SK-N-SH treated with all-trans-retinoic acid at 6 μM for 48 hours (cell line): ENCODE data around the gene SDF4.

Source experiments
- ARNTL ChIP-seq: fragments of 450-650 bp; formaldehyde crosslinking; IDR thresholded peaks from 2 replicates; pipeline ENCODE4 v1.5.0; 2020; ENCODE audit warnings: low read depth, mild to moderate bottlenecking, moderate library complexity, borderline replicate concordance
- PATZ1 ChIP-seq: fragments of 250-450 bp; sonication (Bioruptor Pico); IDR thresholded peaks from 2 replicates; pipeline ENCODE4 v1.8.0; 2020; ENCODE audit warnings: mild to moderate bottlenecking, moderate library complexity, borderline replicate concordance
- POU6F1 ChIP-seq: fragments of 250-450 bp; sonication (Bioruptor Pico); IDR thresholded peaks from 2 replicates; pipeline ENCODE4 v1.8.0; 2021; ENCODE audit warnings: low read depth, mild to moderate bottlenecking, moderate library complexity, borderline replicate concordance
- TOX ChIP-seq: fragments of 250-450 bp; sonication (Bioruptor Pico); IDR thresholded peaks from 2 replicates; pipeline ENCODE4 v1.8.0; 2021; ENCODE audit warnings: mild to moderate bottlenecking, moderate library complexity, borderline replicate concordance
- TSHZ2 ChIP-seq: fragments of 250-450 bp; sonication (Bioruptor Pico); IDR thresholded peaks from 2 replicates; pipeline ENCODE4 v1.5.0; 2020; ENCODE audit warnings: mild to moderate bottlenecking, moderate library complexity
- ZC3H10 ChIP-seq: fragments of 250-450 bp; sonication (Bioruptor Pico); IDR thresholded peaks from 2 replicates; pipeline ENCODE4 v1.5.1; 2021; ENCODE audit warnings: mild to moderate bottlenecking, moderate library complexity
- ZFP3 ChIP-seq: fragments of 250-450 bp; sonication (Bioruptor Pico); IDR thresholded peaks from 2 replicates; pipeline ENCODE4 v1.5.0; 2020; ENCODE audit warnings: mild to moderate bottlenecking, moderate library complexity
- ZFP30 ChIP-seq: fragments of 450-650 bp; formaldehyde crosslinking; IDR thresholded peaks from 2 replicates; pipeline ENCODE4 v1.5.0; 2022; ENCODE audit warnings: mild to moderate bottlenecking, moderate library complexity
- ZNF565 ChIP-seq: fragments of 450-650 bp; formaldehyde crosslinking; conservative IDR thresholded peaks from 2 replicates; pipeline ENCODE4 v1.5.0; 2020; ENCODE audit warnings: low read depth, mild to moderate bottlenecking, moderate library complexity
- ZNF70 ChIP-seq: fragments of 450-650 bp; formaldehyde crosslinking; IDR thresholded peaks from 2 replicates; pipeline ENCODE4 v1.5.0; 2020; ENCODE audit warnings: mild to moderate bottlenecking, moderate library complexity
- ZNF8 ChIP-seq: fragments of 450-650 bp; formaldehyde crosslinking; IDR thresholded peaks from 2 replicates; pipeline ENCODE4 v1.5.0; 2020; ENCODE audit warnings: mild to moderate bottlenecking, moderate library complexity
- TF ChIP-seq, protein P1 (sequence below): fragments of 250-450 bp; sonication (Bioruptor Pico); IDR thresholded peaks from 2 replicates; pipeline ENCODE4 v1.5.1; 2021; ENCODE audit warnings: mild to moderate bottlenecking, moderate library complexity

DNA sequence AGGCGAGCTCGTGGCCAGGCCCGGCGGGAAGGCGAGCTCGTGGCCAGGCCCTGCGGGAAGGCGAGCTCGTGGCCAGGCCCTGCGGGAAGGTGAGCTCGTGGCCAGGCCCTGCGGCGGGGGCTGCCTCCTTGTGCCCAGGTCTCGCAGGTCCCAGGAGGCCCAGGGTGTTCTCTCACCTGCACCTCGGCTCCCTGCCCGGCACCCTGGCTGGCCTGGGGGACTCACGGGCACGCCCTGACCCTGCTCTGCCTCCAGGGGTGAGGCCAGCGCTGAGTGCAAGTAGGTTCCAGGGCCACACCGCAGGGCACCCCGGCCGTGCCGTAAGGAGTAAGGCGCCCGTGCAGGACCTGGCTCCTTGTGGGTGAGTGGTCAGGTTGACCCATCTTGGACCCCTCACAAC is 4.4 kb downstream of the SDF4 start:
- TF ChIP-seq ZFP30 (CRISPR knock-in tag) (no peak), PATZ1 (CRISPR knock-in tag) (no peak), ZC3H10 (no peak), POU6F1 (CRISPR knock-in tag) (no peak), ZFP3 (CRISPR knock-in tag) (no peak), TSHZ2 (CRISPR knock-in tag) (no peak), ZNF565 (CRISPR knock-in tag) (no peak), ZNF8 (no peak), TOX (CRISPR knock-in tag) (no peak), ARNTL (CRISPR knock-in tag) (no peak), ZNF70 (CRISPR knock-in tag) (no peak)
- TF ChIP-seq, protein P1, sequence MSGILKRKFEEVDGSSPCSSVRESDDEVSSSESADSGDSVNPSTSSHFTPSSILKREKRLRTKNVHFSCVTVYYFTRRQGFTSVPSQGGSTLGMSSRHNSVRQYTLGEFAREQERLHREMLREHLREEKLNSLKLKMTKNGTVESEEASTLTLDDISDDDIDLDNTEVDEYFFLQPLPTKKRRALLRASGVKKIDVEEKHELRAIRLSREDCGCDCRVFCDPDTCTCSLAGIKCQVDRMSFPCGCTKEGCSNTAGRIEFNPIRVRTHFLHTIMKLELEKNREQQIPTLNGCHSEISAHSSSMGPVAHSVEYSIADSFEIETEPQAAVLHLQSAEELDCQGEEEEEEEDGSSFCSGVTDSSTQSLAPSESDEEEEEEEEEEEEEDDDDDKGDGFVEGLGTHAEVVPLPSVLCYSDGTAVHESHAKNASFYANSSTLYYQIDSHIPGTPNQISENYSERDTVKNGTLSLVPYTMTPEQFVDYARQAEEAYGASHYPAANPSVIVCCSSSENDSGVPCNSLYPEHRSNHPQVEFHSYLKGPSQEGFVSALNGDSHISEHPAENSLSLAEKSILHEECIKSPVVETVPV (CRISPR knock-in tag): no peak
